Hepatocyte (in vitro differentiated cells): Measurements from ENCODE around the gene NDUFV1. TPM values are rescaled to one million over a fixed set of nuclear protein-coding genes. Genes with fewer than 3 reads are reported as not detected.

Source experiments
- DNase-seq: peaks from one replicate; pipeline ENCODE4 v3.0.0-alpha.2; 2016; ENCODE audit warnings: low spot score
- H2AFZ ChIP-seq: fragments of 200-600 bp; sonication (generic); 2 replicates; pipeline ENCODE4 v1.6.0; 2016; ENCODE audit warnings: antibody characterized with exemption, mild to moderate bottlenecking
- H3K27ac ChIP-seq: fragments of 200-600 bp; sonication (generic); 2 replicates; pipeline ENCODE4 v1.5.1; 2016; ENCODE audit warnings: mild to moderate bottlenecking
- H3K27me3 ChIP-seq: fragments of 200-600 bp; sonication (generic); 2 replicates; pipeline ENCODE4 v1.6.1; 2016
- H3K36me3 ChIP-seq: fragments of 200-600 bp; sonication (generic); replicated peaks from 2 replicates; pipeline ENCODE4 v1.5.1; 2016; ENCODE audit warnings: low read depth; ENCODE audit not compliant: insufficient read depth
- H3K4me1 ChIP-seq: fragments of 200-600 bp; sonication (generic); 2 replicates; pipeline ENCODE4 v1.5.1; 2016; ENCODE audit warnings: mild to moderate bottlenecking, moderate library complexity; ENCODE audit not compliant: insufficient read depth
- H3K4me2 ChIP-seq: fragments of 200-600 bp; sonication (generic); 2 replicates; pipeline ENCODE4 v1.6.0; 2016
- H3K4me3 ChIP-seq: fragments of 200-600 bp; sonication (generic); 2 replicates; pipeline ENCODE4 v1.5.1; 2016; ENCODE audit warnings: mild to moderate bottlenecking
- H3K79me2 ChIP-seq: fragments of 200-600 bp; sonication (generic); 2 replicates; pipeline ENCODE4 v1.6.0; 2017; ENCODE audit warnings: mild to moderate bottlenecking
- H3K9me2 ChIP-seq: fragments of 200-600 bp; sonication (generic); replicated peaks from 2 replicates; pipeline ENCODE4 v1.6.0; 2017; ENCODE audit warnings: mild to moderate bottlenecking; ENCODE audit not compliant: insufficient read depth
- H3K9me3 ChIP-seq: fragments of 200-600 bp; sonication (generic); 2 replicates; pipeline ENCODE4 v1.5.1; 2016; ENCODE audit warnings: low read depth, mild to moderate bottlenecking
- H4K20me1 ChIP-seq: fragments of 200-600 bp; sonication (generic); 2 replicates; pipeline ENCODE4 v1.6.0; 2016; ENCODE audit warnings: mild to moderate bottlenecking; ENCODE audit not compliant: insufficient read depth, poor library complexity, severe bottlenecking
- EZH2 ChIP-seq: fragments of 200-600 bp; sonication (generic); IDR thresholded peaks from 2 replicates; pipeline ENCODE4 v1.6.1; 2016; ENCODE audit warnings: antibody characterized with exemption, mild to moderate bottlenecking, borderline replicate concordance
- EZH2phosphoT487 ChIP-seq: fragments of 200-600 bp; sonication (generic); IDR thresholded peaks from one replicate; pipeline ENCODE4 v1.6.1; 2018; ENCODE audit warnings: antibody characterized with exemption, mild to moderate bottlenecking, low read depth, moderate library complexity; ENCODE audit not compliant: unreplicated experiment, severe bottlenecking
- WGBS: methylation state at CpG from one replicate; pipeline ENCODE4 v1.1.6; 2016; ENCODE audit warnings: low lambda C conversion rate; ENCODE audit errors: missing lambda C conversion rate; 5-methylcytosine and 5-hydroxymethylcytosine counted together
- polyA plus RNA-seq: library from polyadenylated mRNA; unstranded; fragments of >200 nt; fragmentation: Nextera tagmentation; extraction: Ambion mirVana; gene quantifications from 2 replicates; pipeline ENCODE4 v1.2.1, GENCODE V29; 2016
- total RNA-seq: library from RNA; depleted of rRNA; stranded (reverse); fragments of >200 nt; gene quantifications from 2 replicates; pipeline ENCODE4 v1.2.3, GENCODE V29; 2014
- TF ChIP-seq, protein P1 (sequence below): fragments of 200-600 bp; sonication (generic); IDR thresholded peaks from 2 replicates; pipeline ENCODE4 v1.5.1; 2016; ENCODE audit warnings: antibody characterized with exemption, mild to moderate bottlenecking; ENCODE audit not compliant: poor library complexity

The NDUFV1 gene
- total and polyA plus RNA-seq, 2 experiments from 2014 or later: 194 to 226 TPM

DNA sequence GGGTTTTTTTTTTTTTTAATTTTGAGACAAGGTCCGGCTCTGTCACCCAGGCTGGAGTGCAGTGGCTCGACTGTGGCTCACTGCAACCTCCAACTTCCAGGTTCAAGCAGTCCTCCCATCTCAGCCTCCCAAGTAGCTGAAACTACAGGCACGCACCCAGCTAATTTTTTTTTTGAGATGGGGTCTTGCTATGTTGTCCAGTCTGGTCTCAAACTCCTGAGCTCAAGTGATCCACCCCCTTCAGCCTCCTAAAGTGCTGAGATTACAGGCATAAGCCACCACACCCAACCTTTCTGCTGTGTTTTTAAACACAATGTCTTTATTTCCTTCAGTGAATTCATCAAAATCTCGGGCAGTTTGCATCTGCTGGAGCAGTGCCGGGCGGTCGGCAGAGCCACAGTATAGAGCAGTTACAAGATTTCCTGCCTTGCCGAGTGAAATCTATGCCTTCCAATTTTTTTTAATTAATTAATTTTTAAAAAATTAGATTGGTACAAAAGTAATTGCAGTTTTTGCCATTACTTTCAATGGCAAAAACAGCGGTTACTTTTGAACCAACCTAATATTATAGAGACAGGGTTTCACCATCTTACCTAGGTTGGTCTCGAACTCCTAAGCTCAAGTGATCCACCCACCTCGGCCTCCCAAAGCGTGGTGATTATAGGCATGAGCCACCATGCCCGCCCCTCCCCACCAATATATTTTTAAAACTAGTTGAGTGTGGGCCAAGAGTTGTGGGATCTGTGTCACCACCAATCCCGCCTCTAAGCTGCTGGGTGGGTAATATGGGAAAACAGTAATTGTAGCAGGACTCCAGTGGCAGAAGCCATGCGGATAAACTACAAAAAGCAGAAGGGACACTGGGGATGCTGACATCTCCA is 46.5 kb downstream of the NDUFV1 start:
- TF ChIP-seq, protein P1, sequence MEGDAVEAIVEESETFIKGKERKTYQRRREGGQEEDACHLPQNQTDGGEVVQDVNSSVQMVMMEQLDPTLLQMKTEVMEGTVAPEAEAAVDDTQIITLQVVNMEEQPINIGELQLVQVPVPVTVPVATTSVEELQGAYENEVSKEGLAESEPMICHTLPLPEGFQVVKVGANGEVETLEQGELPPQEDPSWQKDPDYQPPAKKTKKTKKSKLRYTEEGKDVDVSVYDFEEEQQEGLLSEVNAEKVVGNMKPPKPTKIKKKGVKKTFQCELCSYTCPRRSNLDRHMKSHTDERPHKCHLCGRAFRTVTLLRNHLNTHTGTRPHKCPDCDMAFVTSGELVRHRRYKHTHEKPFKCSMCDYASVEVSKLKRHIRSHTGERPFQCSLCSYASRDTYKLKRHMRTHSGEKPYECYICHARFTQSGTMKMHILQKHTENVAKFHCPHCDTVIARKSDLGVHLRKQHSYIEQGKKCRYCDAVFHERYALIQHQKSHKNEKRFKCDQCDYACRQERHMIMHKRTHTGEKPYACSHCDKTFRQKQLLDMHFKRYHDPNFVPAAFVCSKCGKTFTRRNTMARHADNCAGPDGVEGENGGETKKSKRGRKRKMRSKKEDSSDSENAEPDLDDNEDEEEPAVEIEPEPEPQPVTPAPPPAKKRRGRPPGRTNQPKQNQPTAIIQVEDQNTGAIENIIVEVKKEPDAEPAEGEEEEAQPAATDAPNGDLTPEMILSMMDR: no peak
- TF ChIP-seq EZH2: no peak
- TF ChIP-seq EZH2phosphoT487: no peak
- Histone ChIP-seq H3K9me2 (no peaks in the 10 kb centered on the region), H2AFZ (no peak overlapping the region), H3K79me2 (no peaks in the 10 kb centered on the region), H3K27ac (no peak overlapping the region), H3K36me3 (no peaks in the 10 kb centered on the region), H3K4me3 (no peak overlapping the region), H4K20me1 (no peaks in the 10 kb centered on the region), H3K4me1 (no peaks in the 10 kb centered on the region), H3K27me3 (no peaks in the 10 kb centered on the region), H3K9me3 (no peaks in the 10 kb centered on the region), H3K4me2 (no peak overlapping the region)
- WGBS: 87% methylated on average over 15 of the region's 15 CpGs
- DNase-seq: no peak

DNA sequence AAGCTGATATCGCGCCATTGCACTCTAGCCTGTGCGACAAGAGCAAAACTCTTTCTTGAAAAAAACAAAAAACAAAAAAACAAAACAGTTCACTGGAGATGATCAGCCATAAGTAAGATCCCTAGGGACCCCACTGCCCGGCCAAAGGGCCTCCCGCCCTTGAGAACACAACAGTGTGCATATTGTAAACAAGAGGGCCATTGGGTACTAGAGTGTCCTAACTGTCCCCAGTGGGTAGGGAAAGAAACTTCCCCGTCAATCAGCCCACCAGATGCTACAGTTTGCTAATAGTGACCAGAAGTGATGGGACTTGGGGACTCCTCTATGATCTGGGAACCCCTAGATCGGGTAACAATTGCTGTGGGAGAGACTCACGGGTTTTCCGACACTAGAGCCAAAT is 47.5 kb downstream of the NDUFV1 start:
- H4K20me1 ChIP-seq: no peaks in the 10 kb centered on the region
- no peak overlapping the region for H3K4me2 ChIP-seq
- no peaks in the 10 kb centered on the region for H3K27me3 ChIP-seq
- TF ChIP-seq, protein P1: no peak
- TF ChIP-seq EZH2 (no peak), EZH2phosphoT487 (no peak)
- H3K27ac ChIP-seq: no peak overlapping the region
- 83% methylated on average over 9 of the region's 9 CpGs for WGBS
- no peak overlapping the region for H3K4me3 ChIP-seq
- no peaks in the 10 kb centered on the region for H3K79me2 ChIP-seq
- H3K4me1 ChIP-seq: no peaks in the 10 kb centered on the region
- no peaks in the 10 kb centered on the region for H3K36me3 ChIP-seq
- H3K9me2 ChIP-seq: no peaks in the 10 kb centered on the region
- H3K9me3 ChIP-seq: no peaks in the 10 kb centered on the region
- no peak overlapping the region for H2AFZ ChIP-seq
- no peak for DNase-seq

DNA sequence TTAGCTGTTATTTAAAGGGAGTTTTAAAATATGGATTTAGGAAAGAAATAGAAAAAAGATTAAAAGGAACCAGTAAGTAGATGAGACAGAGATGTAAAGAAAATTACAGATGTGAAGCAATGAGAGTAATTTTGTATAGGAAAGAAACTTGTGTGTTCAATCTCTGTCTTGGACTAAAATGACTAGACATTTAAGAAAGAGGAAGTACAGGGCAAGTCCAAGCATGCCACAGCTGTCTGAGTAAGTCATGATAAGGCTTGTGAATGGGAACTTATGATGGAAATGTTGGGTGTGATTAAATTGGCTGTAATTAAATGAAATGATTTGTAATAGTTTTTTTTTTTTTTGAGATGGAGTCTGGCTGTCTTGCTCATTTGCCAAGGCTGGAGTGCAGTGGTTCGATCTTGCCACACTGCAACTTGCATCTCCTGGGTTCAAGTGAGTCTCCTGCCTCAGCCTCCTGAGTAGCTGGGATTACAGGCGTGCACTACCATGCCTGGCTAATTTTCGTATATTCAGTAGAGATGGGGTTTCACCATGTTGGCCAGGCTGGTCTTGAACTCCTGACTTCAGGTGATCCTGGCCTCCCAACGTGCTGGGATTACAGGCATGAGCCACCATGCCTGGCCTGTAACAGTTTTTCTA is 49.7 kb downstream of the NDUFV1 start:
- H4K20me1 ChIP-seq: no peaks in the 10 kb centered on the region
- no peak overlapping the region for H3K4me3 ChIP-seq
- TF ChIP-seq EZH2 (no peak), EZH2phosphoT487 (no peak)
- TF ChIP-seq, protein P1: no peak
- H3K4me1 ChIP-seq: no peaks in the 10 kb centered on the region
- 89% methylated on average over 4 of the region's 4 CpGs for WGBS
- H3K36me3 ChIP-seq: no peaks in the 10 kb centered on the region
- H3K27ac ChIP-seq: no peak overlapping the region
- DNase-seq: no peak
- H3K4me2 ChIP-seq: no peak overlapping the region
- H3K9me2 ChIP-seq: no peaks in the 10 kb centered on the region
- H2AFZ ChIP-seq: no peak overlapping the region
- H3K9me3 ChIP-seq: no peaks in the 10 kb centered on the region
- H3K79me2 ChIP-seq: no peaks in the 10 kb centered on the region
- no peaks in the 10 kb centered on the region for H3K27me3 ChIP-seq
